WTC11 (cell line): Measurements from ENCODE around the gene C1orf87.

Source experiments
- ZNF121 ChIP-seq: sonication (generic); formaldehyde crosslinking; IDR thresholded peaks from 2 replicates; pipeline ENCODE4 v1.8.0; 2023; ENCODE audit warnings: missing genetic modification reagents
- TF ChIP-seq, protein P1 (sequence below): sonication (generic); formaldehyde crosslinking; IDR thresholded peaks from 2 replicates; pipeline ENCODE4 v1.8.0; 2022; ENCODE audit warnings: mild to moderate bottlenecking, missing genetic modification reagents
- TF ChIP-seq, protein P2 (sequence below): fragments of 200-600 bp; IDR thresholded peaks from 2 replicates; pipeline ENCODE4 v1.8.0; 2022; ENCODE audit warnings: antibody characterized with exemption

- TF ChIP-seq, protein P1, sequence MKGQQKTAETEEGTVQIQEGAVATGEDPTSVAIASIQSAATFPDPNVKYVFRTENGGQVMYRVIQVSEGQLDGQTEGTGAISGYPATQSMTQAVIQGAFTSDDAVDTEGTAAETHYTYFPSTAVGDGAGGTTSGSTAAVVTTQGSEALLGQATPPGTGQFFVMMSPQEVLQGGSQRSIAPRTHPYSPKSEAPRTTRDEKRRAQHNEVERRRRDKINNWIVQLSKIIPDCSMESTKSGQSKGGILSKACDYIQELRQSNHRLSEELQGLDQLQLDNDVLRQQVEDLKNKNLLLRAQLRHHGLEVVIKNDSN (CRISPR knock-in tag) = no peak
- TF ChIP-seq ZNF121 (CRISPR knock-in tag) = no peak
- TF ChIP-seq, protein P2, sequence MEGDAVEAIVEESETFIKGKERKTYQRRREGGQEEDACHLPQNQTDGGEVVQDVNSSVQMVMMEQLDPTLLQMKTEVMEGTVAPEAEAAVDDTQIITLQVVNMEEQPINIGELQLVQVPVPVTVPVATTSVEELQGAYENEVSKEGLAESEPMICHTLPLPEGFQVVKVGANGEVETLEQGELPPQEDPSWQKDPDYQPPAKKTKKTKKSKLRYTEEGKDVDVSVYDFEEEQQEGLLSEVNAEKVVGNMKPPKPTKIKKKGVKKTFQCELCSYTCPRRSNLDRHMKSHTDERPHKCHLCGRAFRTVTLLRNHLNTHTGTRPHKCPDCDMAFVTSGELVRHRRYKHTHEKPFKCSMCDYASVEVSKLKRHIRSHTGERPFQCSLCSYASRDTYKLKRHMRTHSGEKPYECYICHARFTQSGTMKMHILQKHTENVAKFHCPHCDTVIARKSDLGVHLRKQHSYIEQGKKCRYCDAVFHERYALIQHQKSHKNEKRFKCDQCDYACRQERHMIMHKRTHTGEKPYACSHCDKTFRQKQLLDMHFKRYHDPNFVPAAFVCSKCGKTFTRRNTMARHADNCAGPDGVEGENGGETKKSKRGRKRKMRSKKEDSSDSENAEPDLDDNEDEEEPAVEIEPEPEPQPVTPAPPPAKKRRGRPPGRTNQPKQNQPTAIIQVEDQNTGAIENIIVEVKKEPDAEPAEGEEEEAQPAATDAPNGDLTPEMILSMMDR = no peak
These were observed 127.8 kb downstream of the C1orf87 start for GRCh38 chr1:59945790-59946189.
